Limb (tissue), 2 donors: ENCODE data around the gene DDC.
A peak's percentile ranks its signal among the peaks of the same experiment; 100 is the strongest.
"Not testable (repeated sequence)": the region's sequence is repeated elsewhere in the genome, so short reads cannot be mapped to it uniquely, and the experiment has no call there.

Experiments
- DNase-seq, 2 donors: peaks; one replicate each; pipeline ENCODE4 v3.0.0-alpha.2; 2016; ENCODE audit errors: extremely low spot score in 2 of 2

Gene DDC

DNA sequence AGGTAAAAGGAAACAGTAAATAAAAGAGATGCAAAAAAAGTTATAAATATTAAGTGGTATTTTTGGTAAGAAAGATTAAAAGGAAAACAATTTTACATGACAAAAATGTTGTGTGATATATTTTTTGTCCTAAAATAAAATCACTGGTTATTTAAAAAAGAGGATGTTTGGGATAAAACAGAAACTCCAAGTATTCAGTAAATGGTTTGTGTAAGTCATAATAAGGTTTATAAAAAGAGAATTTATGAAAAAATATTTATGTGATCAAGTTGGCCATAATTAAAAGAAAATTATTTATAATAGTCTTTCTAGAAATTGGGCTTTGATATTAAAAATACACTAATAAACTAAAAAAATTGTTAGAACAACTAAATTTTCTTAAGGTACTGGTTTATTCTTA, 76.8 kb downstream of the DDC start:
- DNase-seq, result no peak

DNA sequence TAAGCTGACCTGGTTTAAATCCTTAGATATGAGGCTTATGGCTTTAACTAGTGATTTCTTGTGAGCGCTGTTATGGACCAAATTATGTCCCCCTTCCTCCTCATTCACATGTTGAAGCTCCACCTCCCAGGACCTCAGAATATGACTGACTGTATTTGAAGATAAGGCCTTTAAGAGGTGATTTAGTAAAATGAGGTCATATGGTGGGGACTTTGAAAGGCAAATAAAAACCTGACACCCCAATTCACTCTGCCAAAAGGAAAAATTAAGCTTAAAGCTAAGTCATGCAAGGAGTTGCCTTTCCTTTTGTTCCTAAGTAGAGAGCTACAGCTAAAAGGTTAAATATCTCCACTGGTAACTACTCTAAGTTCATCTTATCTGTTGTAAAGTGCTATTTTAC, 78.7 kb downstream of the DDC start:
- DNase-seq, result no peak

DNA sequence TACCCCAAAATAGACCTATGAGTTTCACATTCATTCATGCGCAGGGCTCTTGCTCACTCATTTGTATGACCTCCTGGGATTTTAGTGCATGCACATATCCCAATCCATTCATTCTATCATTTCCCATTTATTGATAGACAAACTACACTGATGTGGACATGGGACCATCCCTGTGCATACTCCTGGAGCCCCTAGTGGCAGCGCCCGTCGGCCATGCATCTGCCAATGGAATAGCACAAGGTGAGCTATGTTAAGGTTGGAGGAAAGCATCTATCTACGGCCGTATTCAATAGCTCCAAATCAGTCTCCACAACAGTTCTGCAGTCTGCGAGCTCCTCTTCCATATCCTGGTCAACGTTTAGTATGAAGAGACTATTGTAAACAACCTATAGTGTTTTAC, 83.3 kb downstream of the DDC start:
- DNase-seq, result no peak

DNA sequence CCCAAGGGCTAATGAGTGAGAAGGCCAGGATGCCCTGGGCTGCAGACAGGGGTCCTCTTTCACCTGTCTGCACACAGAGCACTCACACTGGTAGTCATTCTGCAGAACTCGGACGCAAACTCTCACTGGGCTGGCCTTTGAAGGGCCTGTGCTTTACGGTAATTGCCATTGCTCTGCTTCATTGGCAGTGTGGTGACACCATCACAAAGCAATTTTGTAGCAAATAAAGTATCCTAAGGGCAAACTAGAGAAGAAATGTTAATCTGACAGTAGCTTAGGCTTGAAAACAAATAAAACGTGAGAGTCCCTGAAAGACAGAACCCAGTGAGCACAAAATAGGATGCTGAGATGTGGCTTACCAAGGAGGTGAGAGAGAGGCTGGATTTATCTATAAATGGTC, 84.4 kb downstream of the DDC start:
- DNase-seq, result no peak

DNA sequence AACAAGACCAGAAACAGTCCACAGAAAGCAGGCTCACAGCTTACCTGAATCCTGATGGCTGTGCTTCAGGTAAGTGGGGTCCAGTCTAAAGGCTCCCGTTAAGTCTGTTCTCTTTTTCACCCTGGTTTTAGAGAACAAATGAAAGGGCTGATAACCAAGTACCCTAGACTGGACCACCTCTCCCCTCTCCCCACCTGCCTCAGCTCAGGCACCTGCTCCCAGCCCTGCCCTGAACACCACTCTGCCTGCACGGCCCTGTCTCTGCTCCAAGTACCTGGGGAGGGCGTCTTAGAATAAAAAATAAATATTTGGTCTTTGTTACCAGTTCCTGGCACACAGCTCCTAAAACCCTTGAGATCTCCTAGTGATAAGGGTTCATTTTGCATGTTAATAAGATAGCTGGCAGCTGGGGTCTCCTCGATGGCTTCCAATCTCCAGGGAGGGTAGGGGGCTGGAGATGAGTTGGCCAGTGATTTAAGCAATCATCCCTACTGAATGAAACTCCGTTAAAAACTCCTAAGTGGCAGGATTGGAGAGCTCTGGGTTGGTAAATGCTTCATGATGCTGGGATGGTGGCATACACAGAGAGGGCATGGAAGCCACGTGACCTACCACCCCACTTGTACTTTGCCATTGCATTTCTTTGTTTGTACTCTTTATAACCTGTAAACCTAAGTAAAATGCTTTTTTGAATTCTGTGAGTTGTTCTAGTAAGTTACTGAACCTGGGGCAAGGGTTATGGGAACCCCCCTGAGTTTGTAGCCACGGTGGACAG, 85.3 kb downstream of the DDC start:
- no peak for DNase-seq

DNA sequence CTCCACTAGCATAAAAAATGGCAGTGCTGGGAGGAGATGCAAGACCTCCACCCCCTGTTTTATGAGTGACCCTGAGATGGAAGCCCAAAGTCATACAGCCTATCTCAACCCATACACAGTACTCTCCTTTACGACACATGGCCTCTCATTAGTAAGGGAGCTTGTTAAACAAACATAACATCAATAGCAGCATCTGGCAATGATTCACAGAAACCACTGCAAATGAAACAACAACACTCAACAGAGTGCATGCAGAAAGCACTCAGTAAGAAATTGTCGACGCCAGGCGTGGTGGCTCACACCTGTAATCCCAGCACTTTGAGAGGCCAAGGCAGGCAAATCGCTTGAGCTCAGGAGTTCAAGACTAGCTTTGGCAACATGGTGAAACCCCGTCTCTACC, 87.6 kb downstream of the DDC start:
- no peak for DNase-seq

DNA sequence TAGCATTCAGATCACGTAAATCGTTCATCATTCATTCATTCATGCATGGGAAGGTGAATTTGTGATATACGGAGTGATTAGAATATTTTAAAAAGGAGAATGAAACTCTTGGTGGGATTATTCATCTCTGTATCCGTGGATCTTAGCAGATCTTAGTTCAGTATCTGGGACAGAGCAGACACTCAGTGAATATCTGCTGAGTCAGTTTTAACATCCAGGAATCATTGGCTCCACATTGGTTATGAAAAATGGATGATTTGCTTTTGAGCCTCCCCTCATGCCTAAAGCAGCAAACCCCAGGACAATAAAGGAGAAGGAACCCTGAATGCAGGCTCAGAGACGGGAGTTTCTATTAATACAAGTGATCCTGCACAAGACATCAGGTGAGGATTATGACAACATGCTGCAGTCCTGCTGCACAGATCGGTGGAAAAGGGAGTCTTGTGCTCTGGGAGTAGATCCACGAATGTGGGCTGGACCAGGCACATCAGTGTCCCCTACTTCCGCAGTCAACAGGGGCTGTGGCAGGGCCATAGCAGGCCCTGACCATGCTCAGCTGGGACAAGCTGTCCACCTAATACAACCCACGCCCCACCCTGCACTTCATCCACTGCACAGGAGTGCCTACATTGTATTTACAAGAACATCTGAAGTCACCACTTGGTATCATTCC, 88.1 kb downstream of the DDC start:
- no peak for DNase-seq

DNA sequence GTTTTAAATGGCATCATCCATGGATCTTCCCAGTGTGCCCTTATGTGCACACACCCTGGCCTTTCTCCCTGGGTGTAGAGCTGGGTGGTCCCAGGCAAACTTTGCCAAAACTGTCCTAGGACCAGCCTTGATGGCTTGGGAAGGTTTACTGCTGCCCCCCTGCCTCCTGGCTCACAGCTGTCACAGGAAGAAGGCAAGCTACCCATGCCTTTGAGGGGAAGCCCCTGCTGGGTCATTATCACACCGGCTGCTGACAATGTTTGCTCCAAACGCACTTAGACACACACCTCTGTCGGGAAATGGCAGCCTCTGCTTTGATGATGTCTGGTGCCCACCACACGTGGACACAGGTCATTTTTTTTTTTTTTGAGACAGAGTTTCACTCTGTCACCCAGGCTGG, 89.9 kb downstream of the DDC start:
- no peak for DNase-seq

DNA sequence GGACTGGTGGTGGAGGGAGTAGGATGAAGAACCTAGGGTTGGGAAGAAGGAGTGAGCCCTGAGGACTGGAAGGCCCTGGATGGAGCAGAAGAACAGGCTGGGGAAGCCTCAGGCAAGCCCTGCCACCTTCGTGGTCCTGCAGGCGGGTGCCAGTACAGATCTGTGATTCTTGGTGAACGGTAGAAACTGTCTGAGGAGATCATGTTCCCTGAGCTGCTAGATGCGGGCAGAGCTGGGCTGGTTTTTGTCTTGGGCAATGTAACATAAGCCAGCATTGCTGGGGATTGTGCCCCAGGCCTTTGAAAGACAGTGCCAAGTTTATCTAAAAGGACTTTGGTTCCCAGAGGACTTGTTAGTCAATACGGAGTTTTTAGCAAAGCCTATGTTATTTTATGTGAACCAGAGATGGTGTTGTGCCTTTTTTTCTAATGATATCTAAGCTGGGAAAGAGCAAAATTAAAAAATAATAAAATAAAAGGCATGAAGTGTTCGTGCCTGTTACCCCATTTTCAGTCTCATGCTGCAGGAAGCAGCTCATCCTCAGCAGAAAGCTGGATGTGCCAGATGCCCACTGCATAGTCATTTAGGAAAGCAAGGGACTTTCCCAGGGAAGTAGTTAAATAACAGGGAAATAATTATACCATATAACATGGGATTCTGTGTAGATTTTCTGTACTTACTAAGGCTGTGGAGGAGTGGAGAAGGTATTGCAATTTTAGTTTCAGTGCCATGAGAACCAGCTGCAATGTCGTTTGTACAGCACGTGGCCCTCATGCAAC, 90.6 kb downstream of the DDC start:
- DNase-seq, result no peak

DNA sequence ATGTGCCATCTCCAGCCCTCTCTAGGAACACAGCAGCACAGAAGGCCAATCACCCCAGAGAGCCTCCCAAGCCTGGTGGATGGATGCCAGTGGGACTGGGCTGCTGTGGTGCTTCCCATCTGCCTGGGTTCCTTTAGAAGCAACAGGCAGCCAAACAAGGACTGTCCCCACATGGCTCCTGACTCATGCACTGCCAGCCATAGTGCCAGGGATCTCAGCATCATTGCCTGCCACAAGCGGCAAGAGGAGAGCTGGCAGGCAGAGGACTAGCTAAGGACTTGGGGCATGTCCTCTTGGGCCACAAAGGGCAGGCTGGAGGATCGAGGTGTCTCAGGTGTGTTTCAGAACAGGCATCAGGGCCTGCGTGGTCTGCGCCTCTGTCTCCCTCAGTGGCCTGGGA, 91.7 kb downstream of the DDC start:
- no peak for DNase-seq

DNA sequence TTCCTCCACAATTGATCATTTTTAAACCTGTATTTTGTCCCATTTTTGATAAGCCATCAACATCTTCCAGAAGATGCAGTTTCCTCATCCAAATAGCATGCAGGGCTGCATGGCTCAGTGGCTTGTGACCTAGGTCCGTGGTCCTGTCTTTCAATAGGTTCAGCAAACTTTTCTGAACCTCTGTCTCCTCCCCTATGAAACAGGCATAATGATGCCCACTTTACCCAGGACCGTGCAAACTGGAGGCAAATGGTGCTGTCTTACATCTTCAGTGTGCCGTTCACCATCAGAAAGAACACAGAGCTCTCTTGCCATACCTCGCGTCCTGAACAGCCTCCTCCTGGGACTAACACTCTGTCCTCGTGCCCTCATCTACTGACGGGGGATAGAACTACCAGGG, 92.8 kb downstream of the DDC start:
- DNase-seq, result no peak

DNA sequence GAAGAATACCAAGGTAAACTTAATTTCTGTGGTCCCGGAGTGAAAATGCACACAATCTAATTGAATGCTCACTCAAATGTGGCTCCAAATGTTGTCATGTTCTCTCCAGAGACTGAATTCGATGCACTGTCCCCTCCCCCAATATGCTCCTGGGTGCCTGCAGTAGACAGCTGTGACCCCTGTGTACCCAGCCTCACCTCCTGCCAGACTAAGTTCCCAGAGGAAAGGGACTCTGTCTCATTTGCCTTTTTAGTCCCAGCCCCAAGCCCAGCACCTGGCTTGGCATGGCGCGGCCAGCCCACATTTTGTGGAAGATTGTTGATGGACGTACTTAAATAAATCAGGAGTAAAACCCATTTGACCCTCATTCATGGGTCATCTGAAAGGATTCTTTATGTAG, 93.2 kb downstream of the DDC start:
- no peak for DNase-seq

DNA sequence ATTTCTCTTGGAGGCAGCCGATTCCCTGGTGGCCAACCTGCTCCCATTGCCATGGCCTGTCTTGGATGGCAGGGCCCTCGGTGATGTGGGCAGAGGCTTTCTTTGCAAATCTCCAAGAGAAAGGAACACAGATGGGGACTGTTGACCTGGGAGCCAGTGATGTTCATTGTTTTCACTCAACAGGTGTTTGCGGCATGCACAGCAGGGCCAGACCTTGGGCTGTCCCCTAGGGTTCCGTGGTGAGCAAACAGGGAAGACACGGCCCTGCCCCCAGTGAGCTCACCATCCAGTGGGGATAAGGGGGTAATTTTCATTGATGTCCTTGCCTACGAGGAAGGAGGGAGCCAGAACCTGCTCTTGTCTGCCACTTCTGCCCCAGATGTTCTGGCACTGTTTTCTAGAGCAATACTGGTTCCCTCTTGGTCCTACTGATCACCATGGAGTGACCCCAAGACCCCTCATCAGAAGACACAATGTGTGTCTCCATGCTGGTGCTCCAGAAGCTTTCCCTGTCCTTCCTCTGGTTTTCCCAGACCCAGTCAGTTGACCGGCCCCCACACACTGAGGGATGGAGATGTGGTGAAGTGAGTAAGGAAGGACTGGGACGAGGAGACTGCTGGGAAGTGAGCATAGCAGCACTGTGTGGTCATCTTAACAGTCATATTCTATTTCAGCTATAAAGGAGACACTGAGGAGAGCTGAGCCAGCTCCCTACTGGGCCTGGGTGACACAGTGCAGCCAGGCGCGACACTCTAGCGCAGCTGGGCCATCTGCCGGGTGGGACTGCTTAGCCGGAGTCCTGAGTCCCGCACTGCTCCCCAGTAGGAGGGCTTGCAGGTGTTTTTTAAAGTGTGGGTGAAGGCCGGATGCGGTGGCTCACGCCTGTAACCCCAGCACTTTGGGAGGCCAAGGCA, 94.7 kb downstream of the DDC start:
- DNase-seq, result no peak

DNA sequence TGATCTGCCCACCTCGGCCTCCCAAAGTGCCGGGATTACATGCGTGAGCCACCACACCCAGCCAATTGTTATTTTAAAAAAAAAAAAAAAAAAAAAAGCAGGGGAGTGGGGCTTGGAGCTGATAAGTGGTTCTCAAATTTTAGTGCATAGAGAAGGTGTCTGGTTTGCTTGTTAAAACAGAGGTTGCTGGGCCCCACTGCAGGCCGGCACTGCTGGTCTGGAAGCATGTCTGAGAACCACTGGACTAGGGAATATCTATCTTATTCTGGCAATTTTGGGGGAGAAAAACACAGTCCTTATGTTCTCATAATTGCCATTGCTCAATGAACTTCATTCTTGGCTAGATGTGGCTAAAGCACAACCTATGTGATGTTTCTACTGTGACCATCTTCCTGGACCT, 96.0 kb downstream of the DDC start:
- no peak for DNase-seq

DNA sequence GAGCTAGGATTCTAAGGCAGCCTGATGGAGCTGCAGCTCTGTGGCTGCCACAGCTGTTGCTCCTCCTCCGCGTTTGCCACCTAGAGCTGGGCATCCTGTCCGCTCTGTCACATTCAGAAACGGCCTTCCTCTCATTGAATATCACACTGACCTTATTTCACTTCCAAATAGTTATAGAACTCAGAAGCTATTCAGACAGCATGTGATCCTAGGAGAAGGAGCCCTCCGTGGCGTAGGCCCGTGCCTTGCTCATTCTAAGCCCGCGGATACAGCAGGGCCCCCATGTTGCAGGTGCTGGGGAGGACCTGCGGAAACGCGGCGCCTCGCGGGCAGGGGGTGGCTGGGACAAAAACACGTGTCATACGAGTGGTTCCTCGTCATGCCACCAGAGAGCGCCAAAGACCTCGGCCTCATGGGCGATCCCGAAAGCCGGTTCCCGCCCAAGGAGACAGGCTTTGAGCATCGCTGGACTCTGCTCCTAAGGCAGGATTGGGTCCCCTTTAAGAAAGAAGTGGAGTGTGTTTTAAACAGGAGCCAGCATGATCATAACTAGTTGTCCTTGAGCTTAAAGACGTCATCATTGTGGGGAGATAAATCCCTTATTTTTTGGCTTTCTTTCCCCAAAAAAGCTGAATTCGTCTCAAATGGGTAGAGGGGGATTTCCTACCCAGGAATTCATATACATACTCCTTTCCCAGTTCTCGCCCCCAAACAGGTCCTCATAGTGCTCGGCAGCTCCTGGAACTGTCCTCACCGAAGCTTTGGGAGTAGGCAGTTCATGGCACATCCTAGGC, 97.2 kb downstream of the DDC start:
- DNase-seq, result peak; percentile 50 to 84

DNA sequence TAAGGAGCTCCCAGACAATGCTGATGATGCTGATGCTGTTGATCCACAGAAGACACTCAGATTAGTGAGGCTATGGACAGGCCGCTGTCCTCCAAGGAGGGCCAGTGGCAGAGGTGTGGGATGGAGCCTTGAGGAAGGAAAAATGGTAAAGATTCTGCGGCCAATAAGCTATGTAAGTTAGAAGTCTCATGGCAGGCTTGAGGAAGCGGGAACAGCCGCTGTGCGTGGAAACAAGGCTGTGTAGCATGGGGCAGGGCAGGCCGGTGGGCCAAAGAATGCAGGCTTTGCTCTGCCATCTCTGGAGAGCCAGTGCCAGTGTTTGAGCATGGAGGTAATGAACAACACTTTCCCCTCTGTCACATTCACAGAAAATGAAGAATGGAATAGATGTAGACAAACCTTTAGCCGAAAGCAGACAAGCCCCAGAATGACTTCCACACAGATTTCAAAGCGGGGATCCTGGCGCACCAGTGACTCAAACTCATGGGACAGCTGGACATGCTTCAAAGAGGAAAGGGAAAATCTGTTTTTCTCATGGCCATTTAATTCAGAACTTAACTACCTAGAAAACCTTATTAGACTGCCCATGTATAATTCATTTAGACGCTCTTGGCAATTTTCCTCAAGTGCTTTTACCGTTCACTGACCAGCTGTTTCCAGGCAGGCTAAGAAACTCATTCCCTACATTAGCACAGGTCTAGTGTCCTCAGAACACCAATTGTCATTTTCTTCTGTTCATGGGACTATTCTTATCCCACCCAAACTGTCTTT, 98.2 kb downstream of the DDC start:
- DNase-seq, result no peak

DNA sequence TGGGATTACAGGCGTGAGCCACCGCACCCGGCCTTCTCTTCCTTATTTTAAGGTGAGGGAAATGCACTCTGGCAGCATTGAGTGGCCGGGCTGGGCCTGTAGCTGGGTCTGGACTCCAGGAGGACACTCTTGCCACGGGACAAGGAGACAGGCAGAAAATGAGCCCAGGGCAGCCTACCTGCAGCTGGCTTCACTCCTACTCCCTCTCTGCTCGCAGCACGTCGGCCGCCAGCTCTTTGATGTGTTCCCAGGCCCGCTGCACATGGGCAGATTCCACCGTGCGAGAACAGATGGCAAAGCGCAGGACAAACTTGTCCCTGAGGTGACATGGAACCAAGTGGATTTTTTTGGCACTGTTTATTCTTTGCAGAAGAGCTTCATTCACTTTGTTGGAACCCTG, 102.2 kb downstream of the DDC start:
- DNase-seq, result no peak

DNA sequence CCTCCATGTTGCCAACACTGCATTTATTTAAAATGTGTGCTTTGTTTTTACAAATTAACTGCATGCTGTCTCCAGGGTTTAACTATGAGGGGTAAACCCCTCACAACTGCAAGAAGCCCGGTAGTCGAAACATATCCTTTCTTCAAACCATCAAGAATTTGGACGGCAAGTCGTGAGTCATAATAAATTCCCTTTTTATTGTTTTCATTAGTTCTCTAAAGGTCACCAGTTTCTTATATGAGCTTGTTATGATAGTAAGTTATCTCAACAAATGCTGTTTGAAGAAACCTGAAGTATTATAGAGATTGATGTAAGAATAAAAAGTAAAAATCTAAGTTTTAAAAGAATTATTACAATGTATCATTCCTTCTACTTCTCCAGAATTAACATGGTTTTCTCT, 102.8 kb downstream of the DDC start:
- DNase-seq, result no peak

DNA sequence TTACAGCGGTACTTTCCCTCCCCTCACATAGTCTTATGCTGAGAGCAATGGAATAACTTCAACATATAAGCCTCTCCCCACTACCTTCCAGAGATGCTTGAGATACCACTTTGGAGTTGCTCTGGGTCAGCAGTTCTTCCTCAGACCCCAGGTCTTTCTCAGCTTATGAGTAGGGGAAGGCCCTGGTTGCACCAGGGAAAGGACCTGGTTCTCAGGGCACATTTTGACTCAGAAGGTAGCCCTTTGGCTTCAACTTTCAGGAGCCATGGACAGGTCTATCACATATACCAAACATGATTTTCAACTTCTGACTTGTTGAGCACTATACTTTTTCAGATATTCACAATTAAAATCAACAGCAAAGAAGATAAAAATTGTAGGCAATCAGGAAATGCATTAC, 103.5 kb downstream of the DDC start:
- DNase-seq, result no peak

DNA sequence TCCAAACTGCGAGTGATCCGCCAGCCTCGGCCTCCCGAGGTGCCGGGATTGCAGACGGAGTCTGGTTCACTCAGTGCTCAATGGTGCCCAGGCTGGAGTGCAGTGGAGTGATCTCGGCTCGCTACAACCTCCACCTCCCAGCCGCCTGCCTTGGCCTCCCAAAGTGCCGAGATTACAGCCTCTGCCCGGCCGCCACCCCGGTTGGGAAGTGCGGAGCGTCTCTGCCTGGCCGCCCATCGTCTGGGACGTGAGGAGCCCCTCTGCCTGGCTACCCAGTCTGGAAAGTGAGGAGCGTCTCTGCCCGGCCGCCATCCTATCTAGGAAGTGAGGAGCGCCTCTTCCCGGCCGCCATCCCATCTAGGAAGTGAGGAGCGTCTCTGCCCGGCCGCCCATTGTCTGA, 106.0 kb downstream of the DDC start:
- DNase-seq, result not testable (repeated sequence)
